Cerebellar cortex (tissue), 1 donor: Measurements from ENCODE around the gene PCNX2.

ENCODE experiments used
- DNase-seq: peaks from one replicate; pipeline ENCODE4 v3.0.0-alpha.2; 2015; ENCODE audit warnings: low spot score

The PCNX2 gene

GRCh38 chr1:233256789-233257188 lies 38.7 kb downstream of the PCNX2 start:
- DNase-seq = no peak

GRCh38 chr1:233256191-233256590 lies 39.3 kb downstream of the PCNX2 start:
- DNase-seq = no peak

DNA sequence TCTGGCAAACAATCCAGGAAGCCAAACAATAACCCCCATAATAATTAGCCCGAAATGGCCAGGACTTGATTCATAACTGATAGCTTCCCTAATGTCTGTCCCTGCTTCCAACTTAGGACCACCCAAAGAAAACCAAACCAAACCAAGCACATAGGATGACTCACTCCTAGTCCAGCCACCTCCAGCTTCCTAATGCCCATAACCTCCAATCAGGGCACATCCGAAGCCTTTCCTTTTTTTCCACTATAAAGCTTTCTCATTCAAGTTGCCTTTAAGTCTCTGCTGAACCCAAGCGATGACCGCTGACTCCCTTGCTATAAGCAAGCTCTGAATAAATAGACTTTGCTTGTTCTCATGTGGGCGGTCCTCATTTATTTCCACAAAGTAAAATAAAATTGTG lies 40.4 kb downstream of the PCNX2 start:
- no peak for DNase-seq

DNA sequence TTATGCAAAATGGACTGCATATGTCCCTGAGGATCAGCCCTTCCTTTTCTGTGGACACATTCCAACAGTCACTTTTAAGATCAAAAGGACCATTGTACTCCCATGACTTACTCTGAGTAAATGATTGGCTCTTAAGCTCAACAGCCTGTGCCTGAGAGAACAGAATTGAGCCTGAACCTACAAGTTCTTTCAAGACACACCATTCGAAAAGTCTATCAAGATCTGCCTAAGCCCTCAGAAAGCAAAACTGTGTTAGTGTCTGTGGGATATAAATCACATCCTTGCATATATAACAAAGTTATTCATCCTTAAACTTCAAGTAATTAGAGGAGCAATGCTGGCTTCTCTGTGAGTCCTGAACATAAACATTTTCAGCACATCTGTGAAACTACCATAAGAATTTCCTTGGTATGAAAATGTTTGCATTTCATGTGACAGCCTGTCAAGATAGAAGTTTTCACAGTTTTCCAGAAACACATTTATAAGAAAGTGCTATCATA lies 41.6 kb downstream of the PCNX2 start:
- no peak for DNase-seq

- DNase-seq = no peak
These were observed 42.2 kb downstream of the PCNX2 start for GRCh38 chr1:233253231-233253831.

- no peak for DNase-seq
These were observed 43.1 kb downstream of the PCNX2 start for GRCh38 chr1:233252441-233252840.

- no peak for DNase-seq
These were observed 44.3 kb downstream of the PCNX2 start for GRCh38 chr1:233251201-233251720.

GRCh38 chr1:233248014-233248413 lies 47.5 kb downstream of the PCNX2 start:
- DNase-seq = no peak

- no peak for DNase-seq
These were observed 48.6 kb downstream of the PCNX2 start for GRCh38 chr1:233246965-233247364.

DNA sequence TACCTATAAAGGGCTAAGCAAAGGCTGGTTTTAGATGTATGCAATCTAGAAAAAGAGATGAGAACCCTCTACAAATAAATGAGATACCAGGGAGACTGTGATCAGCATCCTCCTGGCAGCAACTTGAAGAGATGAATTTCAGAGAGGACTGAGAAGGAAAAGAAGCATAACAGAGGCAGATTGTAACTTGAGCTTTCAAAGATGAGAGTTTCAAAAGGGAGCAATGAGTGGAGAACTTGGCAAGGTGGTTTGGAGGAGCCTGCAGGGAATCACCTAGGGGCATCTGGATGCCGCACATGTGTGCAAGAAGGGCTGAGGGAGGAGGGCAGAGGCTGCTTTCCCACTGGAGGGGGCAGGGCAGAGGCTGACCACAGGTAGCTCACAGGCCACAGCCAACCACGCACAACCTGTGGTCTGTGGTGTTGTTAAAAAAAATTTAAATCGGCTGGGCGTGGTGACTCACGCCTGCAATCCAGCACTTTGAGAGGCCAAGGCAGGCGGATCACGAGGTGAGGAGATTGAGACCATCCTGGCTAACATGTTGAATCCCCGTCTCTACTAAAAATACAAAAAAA lies 50.2 kb downstream of the PCNX2 start:
- no peak for DNase-seq

GRCh38 chr1:233244183-233244582 lies 51.3 kb downstream of the PCNX2 start:
- no peak for DNase-seq

GRCh38 chr1:233242827-233243483 lies 52.6 kb downstream of the PCNX2 start:
- DNase-seq = no peak

- DNase-seq = no peak
These were observed 53.8 kb downstream of the PCNX2 start for GRCh38 chr1:233241759-233242158.

- peak; percentile 61 for DNase-seq
These were observed 54.5 kb downstream of the PCNX2 start for GRCh38 chr1:233240829-233241682.

DNA sequence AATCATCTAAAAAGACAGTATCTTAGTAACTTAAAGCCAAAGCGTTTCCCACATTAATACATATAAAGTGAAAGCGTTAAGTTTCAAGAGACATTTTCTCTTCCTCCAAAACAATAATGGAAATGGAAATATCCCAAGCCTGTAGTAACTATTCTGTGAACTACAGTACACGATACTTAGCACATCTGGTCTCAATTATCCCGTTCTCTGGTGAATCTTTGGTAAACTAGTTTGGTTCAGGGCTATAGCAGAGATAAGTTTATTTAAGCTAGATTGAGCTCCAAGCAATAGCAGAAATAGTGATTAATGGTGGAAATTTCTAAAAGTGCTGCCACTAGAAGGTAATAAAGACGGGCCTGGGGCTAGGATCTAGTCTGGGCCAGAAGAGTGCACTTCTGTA lies 55.2 kb downstream of the PCNX2 start:
- no peak for DNase-seq

DNA sequence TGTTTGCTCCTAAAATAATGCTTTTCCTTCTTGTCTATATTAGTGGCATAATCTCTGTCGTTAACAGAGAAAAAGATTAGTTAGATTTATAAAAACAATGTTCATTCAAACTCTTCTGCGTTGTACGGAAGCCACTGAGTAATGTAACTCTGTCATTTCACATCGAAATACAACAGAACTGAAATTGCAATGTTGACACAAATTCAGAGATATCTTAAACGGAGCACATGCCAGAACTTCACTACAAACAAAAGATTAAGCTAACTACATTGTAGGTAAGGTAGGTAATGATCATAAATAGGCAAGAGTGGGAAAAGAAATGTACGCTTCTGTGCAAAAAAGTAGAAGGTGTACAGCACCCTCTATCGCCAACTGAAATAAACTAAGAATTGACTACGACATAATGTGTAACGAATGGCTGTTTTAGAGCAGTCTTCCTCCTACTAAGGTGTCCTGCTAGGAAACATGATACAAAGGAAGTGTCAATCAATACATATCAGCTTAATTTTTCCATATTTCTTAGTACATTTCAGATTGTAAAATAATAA lies 56.6 kb downstream of the PCNX2 start:
- peak; percentile 10 for DNase-seq

- no peak for DNase-seq
These were observed 57.9 kb downstream of the PCNX2 start for GRCh38 chr1:233237647-233238046.

DNA sequence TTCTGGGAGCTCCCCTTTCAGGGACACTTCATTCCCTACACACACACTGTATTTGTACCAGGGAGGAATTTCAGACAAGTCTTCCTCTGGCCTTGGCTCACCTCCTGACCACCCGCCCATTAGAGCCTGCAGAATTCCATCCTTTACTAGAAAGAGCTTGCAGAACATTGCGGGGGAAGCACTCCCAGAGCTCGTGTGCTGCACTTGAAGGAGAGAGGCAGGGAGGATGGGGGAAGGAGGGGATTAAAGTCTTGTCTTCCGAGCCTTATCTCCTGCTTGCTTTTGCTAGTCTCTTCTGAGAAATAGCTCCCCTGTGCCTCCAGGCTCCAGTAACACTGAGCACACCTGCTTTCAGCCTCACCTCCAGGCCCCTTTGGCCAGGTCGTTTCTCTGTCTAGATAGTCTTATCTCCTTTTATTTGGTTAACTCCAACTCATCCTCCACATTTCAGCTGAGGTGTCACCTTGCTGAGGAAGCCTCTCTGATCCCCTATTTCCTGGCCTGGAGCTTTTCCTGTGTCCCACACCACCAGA lies 62.0 kb downstream of the PCNX2 start:
- DNase-seq = no peak

GRCh38 chr1:233230011-233230410 lies 65.5 kb downstream of the PCNX2 start:
- no peak for DNase-seq

DNA sequence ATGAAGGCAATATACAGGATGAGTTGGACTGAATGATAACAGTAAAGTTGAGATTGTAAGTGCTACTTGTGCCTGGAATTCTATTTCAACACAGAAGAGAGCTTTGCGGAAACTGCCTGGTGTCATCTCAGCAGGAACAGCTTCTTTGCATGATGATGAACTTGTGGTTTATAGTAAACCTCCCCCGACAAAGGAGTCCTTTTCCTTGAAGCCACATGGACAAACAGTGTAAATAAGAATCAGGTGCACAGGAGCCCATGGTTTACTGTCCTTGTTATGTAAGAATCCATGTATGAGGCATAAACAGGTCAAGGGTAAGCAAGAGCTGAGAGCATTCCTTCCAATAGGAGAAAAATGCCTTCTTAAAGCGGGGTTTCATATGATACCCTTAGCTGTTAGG lies 66.2 kb downstream of the PCNX2 start:
- DNase-seq = no peak

- no peak for DNase-seq
These were observed 67.5 kb downstream of the PCNX2 start for GRCh38 chr1:233227930-233228465.
